Muscle layer of duodenum (tissue), 2 donors: ENCODE results near the gene GPR176.

ENCODE experiments used
- H3K27ac ChIP-seq: one replicate; pipeline ENCODE4 v1.7.0; 2013; ENCODE audit warnings: mild to moderate bottlenecking, low read length
- H3K27me3 ChIP-seq: one replicate; pipeline ENCODE4 v1.7.0; 2013; ENCODE audit warnings: low read depth, mild to moderate bottlenecking, control low read depth, low read length
- H3K36me3 ChIP-seq, 2 donors: one replicate each; pipeline ENCODE4 v1.7.0; 2013; ENCODE audit warnings: low read length in 2 of 2, control low read depth in 1 of 2, mild to moderate bottlenecking in 1 of 2; ENCODE audit not compliant: insufficient read depth in 2 of 2, control insufficient read depth in 1 of 2
- H3K4me1 ChIP-seq, 2 donors: one replicate each; pipeline ENCODE4 v1.7.0; 2013; ENCODE audit warnings: low read length in 2 of 2, mild to moderate bottlenecking in 2 of 2, control low read depth in 1 of 2, moderate library complexity in 1 of 2; ENCODE audit not compliant: insufficient read depth in 2 of 2, control insufficient read depth in 1 of 2
- H3K4me3 ChIP-seq, 2 donors: one replicate each; pipeline ENCODE4 v1.7.0; 2013; ENCODE audit warnings: low read length in 2 of 2, low read depth in 1 of 2, mild to moderate bottlenecking in 1 of 2
- H3K9me3 ChIP-seq, 2 donors: one replicate each; pipeline ENCODE4 v1.7.0; 2013; ENCODE audit warnings: low read length in 2 of 2, control low read depth in 1 of 2, mild to moderate bottlenecking in 1 of 2; ENCODE audit not compliant: control insufficient read depth in 1 of 2
- donor health status: healthy.

GPR176 gene

GRCh38 chr15:39752991-39753390, 167.1 kb downstream of the GPR176 start:
- Histone ChIP-seq H3K27ac (no peak overlapping the region), H3K36me3 (no peaks in the 10 kb centered on the region), H3K4me3 (no peak overlapping the region), H3K9me3 (no peaks in the 10 kb centered on the region), H3K4me1 (peaks cover 0 to 7% of the 10 kb centered on the region in 2 donors), H3K27me3 (no peaks in the 10 kb centered on the region)

DNA sequence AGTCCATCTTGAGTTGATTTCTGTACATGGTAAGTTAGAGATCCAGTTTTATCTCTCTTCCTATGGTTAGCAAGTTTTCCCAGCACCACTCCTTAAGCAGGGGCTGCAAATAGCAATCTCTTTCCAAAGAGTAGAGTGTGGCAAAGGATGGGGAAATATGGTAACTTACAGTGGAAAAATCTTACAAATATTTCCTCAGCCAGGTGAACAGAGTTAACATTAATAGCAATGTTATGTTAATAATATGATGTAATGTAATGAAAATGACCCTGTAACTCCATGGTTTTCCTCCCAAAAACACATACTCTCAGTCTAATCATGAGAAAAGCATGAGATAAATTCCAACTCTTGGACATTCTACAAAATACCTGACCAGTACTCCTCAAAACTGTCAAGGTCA, 167.8 kb downstream of the GPR176 start:
- H3K9me3 ChIP-seq, result no peaks in the 10 kb centered on the region
- H3K36me3 ChIP-seq, result no peaks in the 10 kb centered on the region
- H3K27me3 ChIP-seq, result no peaks in the 10 kb centered on the region
- H3K27ac ChIP-seq, result no peak overlapping the region
- H3K4me3 ChIP-seq, result no peak overlapping the region
- peaks cover 0 to 9% of the 10 kb centered on the region in 2 donors for H3K4me1 ChIP-seq
